ENCODE data around the gene ERBIN.
"Not testable (repeated sequence)": the region's sequence is repeated elsewhere in the genome, so short reads cannot be mapped to it uniquely, and the experiment has no call there.

DNA sequence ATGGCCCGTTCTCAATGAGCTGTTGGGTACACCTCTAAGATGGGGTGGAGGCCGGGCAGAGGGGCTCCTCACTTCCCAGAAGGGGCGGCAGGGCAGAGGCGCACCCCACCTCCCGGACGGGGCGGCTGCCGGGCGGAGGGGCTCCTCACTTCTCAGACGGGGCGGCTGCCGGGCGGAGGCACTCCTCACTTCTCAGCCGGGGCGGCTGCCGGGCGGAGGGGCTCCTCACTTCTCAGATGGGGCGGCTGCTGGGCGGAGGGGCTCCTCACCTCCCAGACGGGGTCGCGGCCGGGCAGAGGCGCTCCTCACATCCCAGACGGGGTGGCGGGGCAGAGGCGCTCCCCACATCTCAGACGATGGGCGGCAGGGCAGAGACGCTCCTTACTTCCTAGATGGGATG, 31.3 kb downstream of the ERBIN start:
- TF ChIP-seq BACH1 (IDR thresholded peaks at IDR 0.05; ENCODE audit: low read length); RAD21 (IDR thresholded peaks at IDR 0.05 in 1 of 2, conservative IDR thresholded peaks at IDR 0.05 in 1 of 2; ENCODE audit: low read depth in 2 of 2, low read length in 2 of 2); PHF8 (conservative IDR thresholded peaks at IDR 0.05; ENCODE audit: low read depth, low read length); SIN3A (conservative IDR thresholded peaks at IDR 0.05 in 1 of 2, IDR thresholded peaks at IDR 0.05 in 1 of 2; ENCODE audit: low read depth in 1 of 2, low read length in 2 of 2); CHD2 (IDR thresholded peaks at IDR 0.05; ENCODE audit: low read length): not testable (repeated sequence)
- TF ChIP-seq, protein P1, sequence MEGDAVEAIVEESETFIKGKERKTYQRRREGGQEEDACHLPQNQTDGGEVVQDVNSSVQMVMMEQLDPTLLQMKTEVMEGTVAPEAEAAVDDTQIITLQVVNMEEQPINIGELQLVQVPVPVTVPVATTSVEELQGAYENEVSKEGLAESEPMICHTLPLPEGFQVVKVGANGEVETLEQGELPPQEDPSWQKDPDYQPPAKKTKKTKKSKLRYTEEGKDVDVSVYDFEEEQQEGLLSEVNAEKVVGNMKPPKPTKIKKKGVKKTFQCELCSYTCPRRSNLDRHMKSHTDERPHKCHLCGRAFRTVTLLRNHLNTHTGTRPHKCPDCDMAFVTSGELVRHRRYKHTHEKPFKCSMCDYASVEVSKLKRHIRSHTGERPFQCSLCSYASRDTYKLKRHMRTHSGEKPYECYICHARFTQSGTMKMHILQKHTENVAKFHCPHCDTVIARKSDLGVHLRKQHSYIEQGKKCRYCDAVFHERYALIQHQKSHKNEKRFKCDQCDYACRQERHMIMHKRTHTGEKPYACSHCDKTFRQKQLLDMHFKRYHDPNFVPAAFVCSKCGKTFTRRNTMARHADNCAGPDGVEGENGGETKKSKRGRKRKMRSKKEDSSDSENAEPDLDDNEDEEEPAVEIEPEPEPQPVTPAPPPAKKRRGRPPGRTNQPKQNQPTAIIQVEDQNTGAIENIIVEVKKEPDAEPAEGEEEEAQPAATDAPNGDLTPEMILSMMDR (IDR thresholded peaks at IDR 0.05; ENCODE audit: control extremely low read depth in 1 of 3, insufficient read depth in 1 of 3, low read depth in 1 of 3, low read length in 3 of 3) = not testable (repeated sequence)
- TF ChIP-seq, protein P2, sequence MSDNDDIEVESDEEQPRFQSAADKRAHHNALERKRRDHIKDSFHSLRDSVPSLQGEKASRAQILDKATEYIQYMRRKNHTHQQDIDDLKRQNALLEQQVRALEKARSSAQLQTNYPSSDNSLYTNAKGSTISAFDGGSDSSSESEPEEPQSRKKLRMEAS (IDR thresholded peaks at IDR 0.05) = not testable (repeated sequence)
